GM12875 (cell line): ENCODE data around the gene RTN4RL2.

ENCODE experiments used
- H3K4me3 ChIP-seq: one replicate; pipeline ENCODE4 v1.5.1; 2011; ENCODE audit warnings: low read depth, low read length, control low read depth
- TF ChIP-seq, protein P1 (sequence below): IDR thresholded peaks from 2 replicates; pipeline ENCODE4 v1.5.1; 2011; ENCODE audit warnings: low read depth, mild to moderate bottlenecking, control low read depth, inconsistent platforms, low read length, moderate library complexity, borderline replicate concordance; ENCODE audit not compliant: insufficient read depth

The RTN4RL2 gene

GRCh38 chr11:57458410-57459163 is 1.7 kb upstream of the RTN4RL2 start:
- TF ChIP-seq, protein P1, sequence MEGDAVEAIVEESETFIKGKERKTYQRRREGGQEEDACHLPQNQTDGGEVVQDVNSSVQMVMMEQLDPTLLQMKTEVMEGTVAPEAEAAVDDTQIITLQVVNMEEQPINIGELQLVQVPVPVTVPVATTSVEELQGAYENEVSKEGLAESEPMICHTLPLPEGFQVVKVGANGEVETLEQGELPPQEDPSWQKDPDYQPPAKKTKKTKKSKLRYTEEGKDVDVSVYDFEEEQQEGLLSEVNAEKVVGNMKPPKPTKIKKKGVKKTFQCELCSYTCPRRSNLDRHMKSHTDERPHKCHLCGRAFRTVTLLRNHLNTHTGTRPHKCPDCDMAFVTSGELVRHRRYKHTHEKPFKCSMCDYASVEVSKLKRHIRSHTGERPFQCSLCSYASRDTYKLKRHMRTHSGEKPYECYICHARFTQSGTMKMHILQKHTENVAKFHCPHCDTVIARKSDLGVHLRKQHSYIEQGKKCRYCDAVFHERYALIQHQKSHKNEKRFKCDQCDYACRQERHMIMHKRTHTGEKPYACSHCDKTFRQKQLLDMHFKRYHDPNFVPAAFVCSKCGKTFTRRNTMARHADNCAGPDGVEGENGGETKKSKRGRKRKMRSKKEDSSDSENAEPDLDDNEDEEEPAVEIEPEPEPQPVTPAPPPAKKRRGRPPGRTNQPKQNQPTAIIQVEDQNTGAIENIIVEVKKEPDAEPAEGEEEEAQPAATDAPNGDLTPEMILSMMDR: peak; percentile 80

GRCh38 chr11:57459164-57460021 is 935 bp upstream of the RTN4RL2 start:
- TF ChIP-seq, protein P1: no peak
- H3K4me3 ChIP-seq: peak overlapping the region; percentile 22

More at GRCh38 chr11:57458410-57459163, 1.7 kb upstream of the RTN4RL2 start:
- H3K4me3 ChIP-seq: peak overlapping the region; percentile 22

GRCh38 chr11:57460758-57461749 is 726 bp downstream of the RTN4RL2 start:
- no peak overlapping the region for H3K4me3 ChIP-seq
- TF ChIP-seq, protein P1: no peak

- TF ChIP-seq, protein P1: no peak
- no peak overlapping the region for H3K4me3 ChIP-seq
Measured at GRCh38 chr11:57461841-57462489, 1.6 kb downstream of the RTN4RL2 start.

DNA sequence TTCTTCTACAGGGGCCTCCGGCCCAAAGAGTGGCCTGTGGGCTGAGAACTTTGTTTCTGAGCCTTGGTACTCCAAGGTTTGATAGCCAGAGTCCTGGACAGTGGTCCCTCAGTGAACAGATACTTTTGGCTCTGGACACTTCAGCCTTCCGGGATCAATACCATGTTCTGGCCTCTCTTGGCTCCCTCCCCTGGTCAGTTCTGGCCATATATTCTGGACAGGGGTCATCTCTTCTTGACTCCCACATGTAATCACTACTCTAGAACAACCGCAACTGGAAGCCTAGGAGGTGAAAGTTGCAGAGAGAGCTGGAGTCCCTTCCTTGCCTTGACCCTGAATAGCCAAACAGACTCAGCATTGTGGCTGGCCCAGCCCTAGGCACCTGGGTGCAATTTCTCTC is 2.3 kb downstream of the RTN4RL2 start:
- TF ChIP-seq, protein P1: no peak
- no peak overlapping the region for H3K4me3 ChIP-seq

DNA sequence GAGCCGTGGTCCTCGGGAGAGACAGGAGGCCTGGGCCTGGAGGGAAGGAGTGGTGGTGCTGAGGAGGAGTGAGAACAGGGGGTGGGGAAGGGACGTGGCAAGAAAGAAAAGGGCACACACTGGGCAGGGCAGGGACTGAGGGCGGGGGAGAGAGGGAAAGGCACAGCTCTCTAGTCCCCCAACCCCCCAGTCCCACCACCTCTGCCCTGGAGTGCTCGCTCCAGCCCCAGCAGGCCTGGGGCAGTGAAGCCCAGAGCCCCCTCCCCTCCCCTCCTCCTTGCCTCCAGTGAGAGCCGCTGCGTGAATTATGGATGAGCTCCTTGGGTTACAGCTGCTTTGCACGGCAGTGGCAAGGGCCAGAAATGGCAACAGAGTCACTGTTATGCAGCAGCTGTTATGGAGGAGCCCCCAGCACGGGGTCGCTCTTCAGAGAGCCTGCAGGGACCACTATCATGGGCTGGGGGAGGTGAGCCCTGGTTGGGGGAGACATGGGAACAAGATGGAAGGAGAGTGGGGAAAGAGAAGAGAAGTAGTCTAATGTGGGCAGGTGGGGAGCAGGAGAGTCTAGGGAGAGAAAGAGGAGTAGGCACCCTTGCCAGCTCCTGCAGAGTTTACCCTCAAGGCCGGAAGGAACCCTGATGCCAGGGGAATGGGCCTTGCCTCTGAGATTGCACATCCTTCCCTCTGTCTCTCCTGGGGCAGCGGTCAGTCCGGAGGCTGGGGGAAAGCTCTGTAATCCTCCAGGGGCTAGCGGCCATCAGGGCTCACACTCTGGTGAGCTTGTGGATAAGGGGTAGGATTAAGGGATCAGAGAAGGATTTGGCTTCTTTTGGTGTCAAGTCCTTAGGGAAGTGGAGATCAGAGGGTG is 3.6 kb downstream of the RTN4RL2 start:
- no peak overlapping the region for H3K4me3 ChIP-seq
- TF ChIP-seq, protein P1: no peak
